K562 treated with DMSO at 1 percent for 12 hours (cell line): ENCODE data around the gene YIF1B. TPM values are rescaled to one million over a fixed set of nuclear protein-coding genes. Genes with fewer than 3 reads are reported as not detected.

ENCODE experiments used
- total RNA-seq: library from RNA; unstranded; fragments of 300-600 nt; gene quantifications from 2 replicates; pipeline ENCODE4 v1.2.3, GENCODE V29; 2022; ENCODE audit not compliant: insufficient read depth

YIF1B gene
- total RNA-seq = 286 and 399 TPM in 2 replicates

GRCh38 chr19:38315657-38316476 is at the start of gene YIF1B:
TSS of gene YIF1B (minus strand) at chr19:38315947. CDS start at chr19:38315917, 30 bp downstream.

GRCh38 chr19:38319421-38320258 is 3.9 kb upstream of the YIF1B start, which contains the start of gene KCNK6:
TSS of gene KCNK6 (plus strand) at chr19:38319845. CDS start at chr19:38319951, 106 bp downstream.

GRCh38 chr19:38303517-38304351 is 12.0 kb downstream of the YIF1B start, which contains the start of gene C19orf33:
TSS of gene C19orf33 (plus strand) at chr19:38304251. CDS start at chr19:38304262, 11 bp downstream.

GRCh38 chr19:38264486-38265212 is 51.1 kb downstream of the YIF1B start, which contains the start of gene SPINT2:
TSS of gene SPINT2 (plus strand) at chr19:38264573. CDS start at chr19:38264893, 320 bp downstream.

Other genes starting within 250 kb of the YIF1B start
- 1.1 and 1.4 TPM in 2 replicates for gene DPF1, start 91.7 kb downstream of the YIF1B start, total RNA-seq
- gene PPP1R14A, start 59.6 kb downstream of the YIF1B start, total RNA-seq = 38.8 and 79.9 TPM in 2 replicates
- not detected in 2 replicates for gene SPINT2, start 51.4 kb downstream of the YIF1B start, total RNA-seq
- gene C19orf33, start 11.7 kb downstream of the YIF1B start, total RNA-seq = not detected in 2 replicates
- 0.20 TPM in 1 of 2 replicates, not detected in the other for gene KCNK6, start 3.9 kb upstream of the YIF1B start, total RNA-seq
- gene CATSPERG, start 19.9 kb upstream of the YIF1B start, total RNA-seq = 0.94 TPM in 1 of 2 replicates, not detected in the other
- 304 and 323 TPM in 2 replicates for gene PSMD8, start 58.6 kb upstream of the YIF1B start, total RNA-seq
- 0.61 and 1.0 TPM in 2 replicates for gene GGN, start 72.1 kb upstream of the YIF1B start, total RNA-seq
- gene SPRED3, start 72.8 kb upstream of the YIF1B start, total RNA-seq = 0.63 and 1.7 TPM in 2 replicates
- 35.3 and 45.5 TPM in 2 replicates for gene FAM98C, start 87.1 kb upstream of the YIF1B start, total RNA-seq
- 8.8 and 19.0 TPM in 2 replicates for gene RASGRP4, start 110.3 kb upstream of the YIF1B start, total RNA-seq
- 0.57 and 7.7 TPM in 2 replicates for gene RYR1, start 117.7 kb upstream of the YIF1B start, total RNA-seq